ENCODE measurements around the gene MED14.
"Not testable (repeated sequence)": the region's sequence is repeated elsewhere in the genome, so short reads cannot be mapped to it uniquely, and the experiment has no call there.

MED14 gene

GRCh38 chrX:40735325-40736169 is at the start of gene MED14:
MED14 (minus strand) TSS chrX:40735542; CDS start chrX:40735412, 130 bp downstream.
- DNase-seq, result peak; percentile 95

- no peak for DNase-seq
Measured at GRCh38 chrX:40784516-40785151, 49.3 kb upstream of the MED14 start.

- not testable (repeated sequence) for DNase-seq
Measured at GRCh38 chrX:40782644-40783259, 47.4 kb upstream of the MED14 start.

- no peak for DNase-seq
Measured at GRCh38 chrX:40780951-40781350, 45.6 kb upstream of the MED14 start.

GRCh38 chrX:40780082-40780481 is 44.7 kb upstream of the MED14 start:
- DNase-seq, result no peak

- DNase-seq, result no peak
Measured at GRCh38 chrX:40778861-40779575, 43.7 kb upstream of the MED14 start.

GRCh38 chrX:40773809-40774208 is 38.5 kb upstream of the MED14 start:
- no peak for DNase-seq

GRCh38 chrX:40773188-40773587 is 37.8 kb upstream of the MED14 start:
- no peak for DNase-seq

- no peak for DNase-seq
Measured at GRCh38 chrX:40772290-40772689, 36.9 kb upstream of the MED14 start.

- DNase-seq, result no peak
Measured at GRCh38 chrX:40761762-40762161, 26.4 kb upstream of the MED14 start.

- DNase-seq, result no peak
Measured at GRCh38 chrX:40759374-40759773, 24.0 kb upstream of the MED14 start.

- no peak for DNase-seq
Measured at GRCh38 chrX:40757058-40757457, 21.7 kb upstream of the MED14 start.

GRCh38 chrX:40755291-40756249 is 20.2 kb upstream of the MED14 start:
- no peak for DNase-seq

- DNase-seq, result no peak
Measured at GRCh38 chrX:40749681-40750494, 14.5 kb upstream of the MED14 start.

- DNase-seq, result no peak
Measured at GRCh38 chrX:40748977-40749376, 13.6 kb upstream of the MED14 start.

GRCh38 chrX:40746521-40746920 is 11.2 kb upstream of the MED14 start:
- no peak for DNase-seq

- peak; percentile 79 for DNase-seq
Measured at GRCh38 chrX:40736170-40736505, 796 bp upstream of the MED14 start.

GRCh38 chrX:40734971-40735324 is 394 bp downstream of the MED14 start:
- peak; percentile 36 for DNase-seq

- DNase-seq, result no peak
Measured at GRCh38 chrX:40733706-40734105, 1.6 kb downstream of the MED14 start.

GRCh38 chrX:40732499-40732898 is 2.8 kb downstream of the MED14 start:
- DNase-seq, result not testable (repeated sequence)
